HG03521 (cell line): Measurements from ENCODE around the gene HYAL2.
"Not testable (repeated sequence)": the region's sequence is repeated elsewhere in the genome, so short reads cannot be mapped to it uniquely, and the experiment has no call there.

Experiments used
- ATAC-seq: cut with Tn5 transposase; IDR thresholded peaks from one replicate; pipeline ENCODE4 v1.9.1; 2021; ENCODE audit warnings: mild to moderate bottlenecking, moderate library complexity; ENCODE audit not compliant: unreplicated experiment

HYAL2 gene

DNA sequence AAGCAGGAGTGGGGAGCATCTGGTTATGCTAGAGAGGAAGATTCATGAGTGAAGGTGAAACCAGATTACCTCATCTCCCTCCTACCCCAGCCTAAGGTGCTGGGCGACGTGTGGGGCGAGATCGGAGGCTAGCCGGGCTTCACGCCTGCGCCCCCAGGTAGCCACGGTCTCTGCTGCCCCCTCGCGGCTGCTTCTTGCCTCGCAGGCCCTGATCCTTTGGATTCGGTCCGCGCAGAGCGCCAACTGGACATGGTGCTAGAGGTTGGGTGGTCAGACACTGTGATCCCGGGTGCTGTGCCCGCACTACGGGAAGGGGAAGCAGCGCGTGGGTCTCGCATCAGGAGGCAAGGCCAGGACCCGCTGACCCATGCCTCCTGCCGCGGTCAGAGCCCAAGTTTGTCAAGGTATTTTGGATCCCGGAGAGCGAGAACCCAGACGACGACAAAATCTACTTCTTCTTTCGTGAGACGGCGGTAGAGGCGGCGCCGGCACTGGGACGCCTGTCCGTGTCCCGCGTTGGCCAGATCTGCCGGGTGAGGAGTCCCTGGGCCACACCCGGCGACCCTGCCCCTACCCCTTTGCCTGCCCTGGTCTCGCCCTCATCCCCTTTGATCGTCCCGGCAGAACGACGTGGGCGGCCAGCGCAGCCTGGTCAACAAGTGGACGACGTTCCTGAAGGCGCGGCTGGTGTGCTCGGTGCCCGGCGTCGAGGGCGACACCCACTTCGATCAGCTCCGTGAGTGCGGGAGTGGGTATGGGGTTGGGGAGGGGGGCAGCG lies 49.4 kb downstream of the HYAL2 start:
- peak; percentile 63 for ATAC-seq

DNA sequence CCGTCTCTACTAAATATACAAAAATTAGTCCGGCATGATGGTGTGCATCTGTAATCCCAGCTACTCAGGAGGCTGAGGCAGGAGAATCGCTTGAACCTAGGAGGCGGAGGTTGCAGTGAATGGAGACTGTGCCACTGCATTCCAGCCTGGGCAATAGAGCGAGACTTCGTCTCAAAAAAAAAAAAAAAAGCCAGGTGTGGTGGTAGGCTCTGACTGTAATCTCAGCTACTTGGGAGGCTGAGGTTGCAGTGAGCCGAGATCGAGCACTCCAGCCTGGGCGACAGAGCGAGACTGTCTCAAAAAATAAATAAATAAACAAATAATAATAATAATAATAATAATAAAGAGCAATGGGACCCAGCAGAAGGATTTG lies 50.0 kb downstream of the HYAL2 start:
- not testable (repeated sequence) for ATAC-seq

DNA sequence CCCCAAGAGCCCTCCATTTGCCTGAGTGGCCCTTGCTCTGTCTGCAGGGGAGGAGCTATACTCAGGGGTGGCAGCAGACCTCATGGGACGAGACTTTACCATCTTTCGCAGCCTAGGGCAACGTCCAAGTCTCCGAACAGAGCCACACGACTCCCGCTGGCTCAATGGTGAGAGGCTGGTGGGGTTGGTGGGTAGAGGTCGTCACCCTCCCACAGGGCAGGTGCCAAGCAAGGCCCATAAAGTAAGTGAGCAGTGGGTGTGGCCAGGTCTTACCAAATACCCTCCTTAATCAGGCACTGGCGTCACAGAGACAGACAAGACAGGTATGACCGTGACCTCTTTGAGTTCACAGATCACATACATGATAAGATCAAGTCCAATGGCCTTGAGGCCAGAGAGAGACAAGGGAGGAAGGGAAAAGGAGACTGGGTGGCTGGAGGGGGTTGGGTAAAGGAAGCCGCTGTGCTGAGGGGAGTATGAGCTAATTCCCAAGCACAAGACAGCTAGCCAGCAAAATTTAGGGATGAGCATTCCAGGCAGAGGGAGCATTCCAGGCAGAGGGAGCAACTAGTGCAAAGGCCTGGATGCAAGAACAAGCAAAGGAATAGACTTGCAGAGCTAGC lies 51.1 kb downstream of the HYAL2 start:
- ATAC-seq = no peak

DNA sequence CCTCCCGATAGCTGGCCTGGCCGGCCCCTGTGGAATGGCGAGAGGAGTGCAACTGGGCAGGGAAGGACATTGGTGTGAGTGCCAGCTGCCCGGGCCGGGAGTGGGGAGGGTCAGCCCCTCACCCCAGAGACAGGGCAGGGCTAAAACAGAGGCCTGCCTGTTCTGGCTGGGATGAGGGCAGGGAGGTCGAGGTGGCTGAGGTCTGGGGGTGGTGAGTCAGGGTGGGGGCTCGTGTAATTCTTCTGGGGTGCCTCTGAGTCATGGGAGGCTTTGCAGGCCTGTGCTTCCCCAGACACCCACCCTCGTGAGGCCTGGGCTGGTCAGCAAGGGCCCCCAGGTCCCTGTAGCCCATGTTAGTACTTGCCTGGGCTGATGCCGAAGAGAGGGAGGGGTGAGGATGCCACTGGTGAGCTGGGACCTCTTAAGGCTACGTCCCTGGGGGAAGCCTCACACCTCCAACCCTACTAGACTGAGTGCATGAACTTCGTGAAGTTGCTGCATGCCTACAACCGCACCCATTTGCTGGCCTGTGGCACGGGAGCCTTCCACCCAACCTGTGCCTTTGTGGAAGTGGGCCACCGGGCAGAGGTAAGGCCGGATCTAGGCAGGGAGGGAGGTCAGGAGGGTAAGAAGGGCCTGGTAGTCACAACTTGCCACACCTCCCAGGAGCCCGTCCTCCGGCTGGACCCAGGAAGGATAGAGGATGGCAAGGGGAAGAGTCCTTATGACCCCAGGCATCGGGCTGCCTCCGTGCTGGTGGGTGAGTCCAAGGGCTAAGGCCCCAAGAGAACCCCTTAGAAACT lies 51.9 kb downstream of the HYAL2 start:
- ATAC-seq = no peak

DNA sequence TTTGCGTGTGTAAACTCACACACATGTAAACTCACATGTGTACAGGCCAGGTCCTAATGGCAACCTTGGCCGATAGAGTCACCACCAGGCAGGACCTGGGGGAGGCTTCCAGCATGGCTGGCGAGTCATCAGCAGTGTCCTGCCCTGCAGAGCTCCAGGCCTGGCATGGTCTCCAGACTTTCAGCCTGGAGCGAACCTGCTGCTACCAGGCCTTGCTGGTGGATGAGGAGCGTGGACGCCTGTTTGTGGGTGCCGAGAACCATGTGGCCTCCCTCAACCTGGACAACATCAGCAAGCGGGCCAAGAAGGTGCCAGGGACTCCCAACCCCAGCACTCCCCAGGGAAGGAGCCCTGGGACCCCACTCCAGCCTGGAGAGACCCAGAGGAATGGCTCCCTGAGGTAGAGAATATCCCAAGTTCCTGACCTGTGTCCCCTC lies 52.5 kb downstream of the HYAL2 start:
- no peak for ATAC-seq

DNA sequence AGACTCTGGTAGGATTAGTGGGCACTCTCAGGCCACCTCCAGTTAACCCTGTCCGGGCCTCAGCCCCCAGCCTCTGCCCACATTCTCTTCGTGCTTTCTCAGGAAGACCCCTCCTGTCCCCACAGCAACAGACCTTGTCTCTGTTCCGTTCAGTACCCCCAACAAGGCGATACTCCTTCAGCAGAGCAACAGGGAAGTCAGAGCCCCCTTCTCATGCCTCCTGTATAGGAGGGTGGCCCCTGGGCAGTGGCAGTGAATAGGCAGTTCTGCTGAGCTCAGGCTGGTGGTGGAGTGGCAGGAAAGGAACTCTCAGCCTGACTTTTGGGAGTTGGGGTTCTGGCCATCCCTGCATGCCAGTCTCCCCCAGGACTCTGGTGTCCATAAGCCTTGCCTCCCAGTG lies 53.1 kb downstream of the HYAL2 start:
- no peak for ATAC-seq

DNA sequence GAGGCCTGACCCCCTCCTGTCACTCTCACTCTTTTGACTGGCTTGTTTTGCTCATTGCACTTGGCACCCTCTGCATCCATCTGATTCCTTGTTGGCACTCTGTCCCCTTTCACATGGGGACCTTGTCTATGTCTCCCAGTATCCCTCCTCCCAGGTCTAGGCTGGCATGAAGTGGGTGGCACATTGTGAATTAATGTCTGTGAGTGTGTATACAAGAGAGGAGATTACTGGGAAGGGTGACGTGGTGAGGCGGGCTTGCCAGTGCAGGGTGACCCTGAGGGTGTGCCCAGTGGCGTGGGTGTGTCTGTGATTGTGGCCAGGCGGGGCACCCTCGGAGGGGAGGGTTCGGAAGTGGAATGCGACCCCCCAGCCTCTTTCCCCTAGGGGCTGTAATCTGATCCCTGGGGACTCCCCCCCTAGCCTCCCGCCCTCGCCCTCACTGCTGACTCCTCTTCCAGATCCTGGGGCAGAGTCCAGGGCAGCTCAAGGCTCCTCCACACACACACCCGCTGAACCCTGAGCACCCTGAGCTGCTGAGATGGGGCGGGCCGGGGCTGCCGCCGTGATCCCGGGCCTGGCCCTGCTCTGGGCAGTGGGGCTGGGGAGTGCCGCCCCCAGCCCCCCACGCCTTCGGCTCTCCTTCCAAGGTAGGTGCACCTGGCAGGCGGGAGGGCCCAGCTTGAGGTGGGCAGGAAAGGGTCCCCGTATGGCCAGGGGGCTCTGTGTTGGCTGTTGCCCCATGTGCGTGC lies 53.7 kb downstream of the HYAL2 start, which contains the start of gene SEMA3B:
Gene SEMA3B (plus strand): TSS at position 445 of the 749 bp plus-strand sequence. CDS start 94 bp downstream, at position 539.
- no peak for ATAC-seq

DNA sequence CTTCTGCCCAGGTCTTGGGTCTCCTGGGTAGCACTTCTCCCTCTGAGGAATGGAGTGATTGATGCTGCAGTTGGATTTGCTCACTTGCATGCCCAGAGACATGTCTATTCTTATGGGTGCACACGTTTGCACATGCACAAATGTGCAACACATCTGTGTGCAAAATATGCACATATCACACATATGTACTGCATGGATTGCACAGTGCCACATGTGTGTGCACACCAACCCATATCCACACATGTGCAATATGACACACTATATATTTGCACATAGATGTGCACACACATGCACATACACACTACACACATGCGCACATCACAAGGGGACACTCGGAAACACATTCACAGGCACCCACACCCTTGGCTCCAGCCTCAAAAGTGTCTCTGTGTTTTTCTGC lies 54.3 kb downstream of the HYAL2 start:
- no peak for ATAC-seq
